Measurements from ENCODE around the gene LIPJ. TPM values are rescaled to one million over a fixed set of nuclear protein-coding genes. Genes with fewer than 3 reads are reported as not detected.
A peak's percentile ranks its signal among the peaks of the same experiment; 100 is the strongest.

Gene LIPJ
- total RNA-seq, 1 donor from 2014 or later = not detected

DNA sequence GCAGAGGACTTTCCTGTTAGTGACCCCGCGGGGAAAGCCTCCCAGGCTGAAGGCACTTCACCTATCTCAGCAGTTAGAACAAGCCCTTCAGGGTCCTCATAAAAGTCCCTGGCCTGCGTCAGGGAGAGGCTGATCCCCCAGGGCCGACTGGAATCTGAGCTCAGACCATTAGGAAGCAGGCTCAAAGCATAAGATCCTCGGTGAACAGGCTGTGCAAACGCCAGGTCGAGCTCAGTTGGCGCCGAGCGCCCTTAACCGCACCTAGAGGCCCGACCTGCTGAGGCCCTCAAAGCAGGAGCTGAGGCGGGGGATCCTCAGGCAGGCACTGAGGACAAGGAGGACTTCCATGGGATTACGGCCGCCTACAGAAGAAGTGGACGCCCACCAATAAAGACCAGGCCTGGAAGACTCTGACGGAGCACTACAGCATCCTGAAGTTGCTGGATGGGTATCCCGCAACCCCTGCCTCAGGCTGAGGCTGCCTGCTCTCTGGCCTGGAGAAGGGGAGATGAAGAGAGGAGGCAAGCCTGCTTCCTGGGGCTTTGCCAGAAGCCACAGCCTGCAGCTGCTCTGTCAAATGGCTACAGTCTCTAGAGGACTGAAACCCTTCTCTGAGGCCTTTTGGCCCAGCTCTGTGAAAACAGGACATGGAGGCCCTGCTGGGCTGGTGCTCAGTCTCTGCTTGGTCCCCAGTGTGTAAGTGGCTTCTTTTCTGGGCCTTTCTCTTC is 29.9 kb downstream of the LIPJ start:
- Histone ChIP-seq H3K9me3 (replicated peaks) (peaks cover 20% of the 10 kb centered on the region), H3K36me3 (no peaks in the 10 kb centered on the region), H3K27ac (replicated peaks) (peak overlapping the region; percentile 55), H3K27me3 (ENCODE audit: low read depth) (no peaks in the 10 kb centered on the region), H3K4me3 (no peak overlapping the region), H3K4me1 (no peaks in the 10 kb centered on the region)
- intact Hi-C loops (cut with micrococcal nuclease) = no loop called here
- peak; percentile 46 for DNase-seq
- TF ChIP-seq, protein P1, sequence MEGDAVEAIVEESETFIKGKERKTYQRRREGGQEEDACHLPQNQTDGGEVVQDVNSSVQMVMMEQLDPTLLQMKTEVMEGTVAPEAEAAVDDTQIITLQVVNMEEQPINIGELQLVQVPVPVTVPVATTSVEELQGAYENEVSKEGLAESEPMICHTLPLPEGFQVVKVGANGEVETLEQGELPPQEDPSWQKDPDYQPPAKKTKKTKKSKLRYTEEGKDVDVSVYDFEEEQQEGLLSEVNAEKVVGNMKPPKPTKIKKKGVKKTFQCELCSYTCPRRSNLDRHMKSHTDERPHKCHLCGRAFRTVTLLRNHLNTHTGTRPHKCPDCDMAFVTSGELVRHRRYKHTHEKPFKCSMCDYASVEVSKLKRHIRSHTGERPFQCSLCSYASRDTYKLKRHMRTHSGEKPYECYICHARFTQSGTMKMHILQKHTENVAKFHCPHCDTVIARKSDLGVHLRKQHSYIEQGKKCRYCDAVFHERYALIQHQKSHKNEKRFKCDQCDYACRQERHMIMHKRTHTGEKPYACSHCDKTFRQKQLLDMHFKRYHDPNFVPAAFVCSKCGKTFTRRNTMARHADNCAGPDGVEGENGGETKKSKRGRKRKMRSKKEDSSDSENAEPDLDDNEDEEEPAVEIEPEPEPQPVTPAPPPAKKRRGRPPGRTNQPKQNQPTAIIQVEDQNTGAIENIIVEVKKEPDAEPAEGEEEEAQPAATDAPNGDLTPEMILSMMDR (IDR thresholded peaks at IDR 0.05; ENCODE audit: borderline replicate concordance) = no peak

DNA sequence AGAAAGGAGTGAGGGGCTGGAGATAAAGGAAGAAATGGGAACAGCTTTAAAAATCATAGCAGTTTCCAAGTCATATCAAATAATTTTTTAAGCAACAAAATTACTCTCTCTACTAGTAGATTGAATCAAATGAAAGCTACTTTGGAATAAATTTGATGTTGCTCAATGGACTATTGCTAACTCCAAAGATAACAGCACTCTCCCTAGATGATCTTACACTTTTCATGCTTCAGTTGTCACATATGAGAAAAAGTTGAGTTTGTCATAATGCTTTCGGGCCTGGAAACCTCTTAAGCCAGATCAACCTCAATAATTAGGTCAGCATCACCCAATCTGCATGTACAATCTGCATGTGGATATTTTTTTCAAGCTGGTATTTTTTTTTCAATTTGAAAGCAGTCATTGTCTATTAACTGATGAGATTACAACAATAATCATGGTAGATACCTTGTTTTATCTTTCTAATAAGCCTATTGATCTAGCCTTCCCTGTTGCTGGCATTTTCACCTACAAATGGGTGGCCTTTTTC is 31.3 kb downstream of the LIPJ start:
- no peak overlapping the region for H3K27ac ChIP-seq (replicated peaks)
- intact Hi-C loops (cut with micrococcal nuclease) = no loop called here
- H3K9me3 ChIP-seq (replicated peaks) = peaks cover 20% of the 10 kb centered on the region
- H3K36me3 ChIP-seq = no peaks in the 10 kb centered on the region
- DNase-seq = no peak
- no peaks in the 10 kb centered on the region for H3K27me3 ChIP-seq (ENCODE audit: low read depth)
- TF ChIP-seq, protein P1 (IDR thresholded peaks at IDR 0.05; ENCODE audit: borderline replicate concordance) = no peak
- H3K4me1 ChIP-seq = no peaks in the 10 kb centered on the region
- H3K4me3 ChIP-seq = no peak overlapping the region

DNA sequence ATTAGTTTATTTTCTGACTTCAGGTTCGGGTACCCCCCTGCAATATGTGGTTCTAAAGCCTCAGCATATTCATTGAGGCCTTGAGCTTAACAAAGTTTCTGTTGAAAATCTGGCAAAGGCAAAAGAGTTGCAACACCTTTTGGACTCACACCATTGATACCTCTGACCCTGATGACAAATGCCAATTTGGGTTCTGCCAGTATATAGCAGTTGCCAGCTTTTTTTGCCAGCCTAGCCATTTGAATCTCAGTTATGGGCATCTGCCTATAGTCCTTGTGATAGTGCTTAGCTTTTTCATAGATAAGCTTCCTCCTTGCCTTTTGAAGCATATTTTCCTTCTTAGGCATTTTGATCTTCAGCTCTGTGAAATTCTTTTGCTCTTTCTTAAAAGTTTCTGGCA is 31.9 kb downstream of the LIPJ start:
- Histone ChIP-seq H3K27ac (replicated peaks) (no peak overlapping the region), H3K9me3 (replicated peaks) (peaks cover 20% of the 10 kb centered on the region), H3K4me3 (no peak overlapping the region), H3K36me3 (no peaks in the 10 kb centered on the region), H3K4me1 (no peaks in the 10 kb centered on the region), H3K27me3 (ENCODE audit: low read depth) (no peaks in the 10 kb centered on the region)
- intact Hi-C loops (cut with micrococcal nuclease) = no loop called here
- no peak for DNase-seq
- TF ChIP-seq, protein P1 (IDR thresholded peaks at IDR 0.05; ENCODE audit: borderline replicate concordance) = no peak

DNA sequence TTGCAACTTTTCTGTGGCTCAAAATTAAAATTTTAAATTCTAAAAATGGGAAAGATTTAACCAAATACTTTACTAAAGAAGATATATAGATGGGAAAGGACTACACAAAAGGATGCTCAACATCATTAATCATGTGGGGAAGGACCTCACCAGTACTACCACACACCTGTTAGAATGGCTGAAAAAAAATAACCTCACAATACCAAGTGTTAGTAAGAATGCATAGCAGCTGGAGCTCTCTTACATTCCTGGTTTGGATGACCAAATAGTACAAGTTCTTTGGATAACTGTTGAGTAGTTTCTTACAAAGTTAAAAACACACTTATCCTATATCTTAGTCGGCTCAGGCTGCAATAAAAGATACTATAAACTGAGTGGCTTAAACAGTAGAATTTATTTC is 33.9 kb downstream of the LIPJ start:
- peaks cover 9% of the 10 kb centered on the region for H3K9me3 ChIP-seq (replicated peaks)
- no peaks in the 10 kb centered on the region for H3K4me1 ChIP-seq
- H3K36me3 ChIP-seq = no peaks in the 10 kb centered on the region
- TF ChIP-seq, protein P1 (IDR thresholded peaks at IDR 0.05; ENCODE audit: borderline replicate concordance) = no peak
- no peak overlapping the region for H3K4me3 ChIP-seq
- no peak for DNase-seq
- intact Hi-C loops (cut with micrococcal nuclease) = no loop called here
- H3K27ac ChIP-seq (replicated peaks) = no peak overlapping the region
- no peaks in the 10 kb centered on the region for H3K27me3 ChIP-seq (ENCODE audit: low read depth)

- no peaks in the 10 kb centered on the region for H3K4me1 ChIP-seq
- H3K27me3 ChIP-seq (ENCODE audit: low read depth) = no peaks in the 10 kb centered on the region
- no peak for DNase-seq
- no peak overlapping the region for H3K27ac ChIP-seq (replicated peaks)
- TF ChIP-seq, protein P1 (IDR thresholded peaks at IDR 0.05; ENCODE audit: borderline replicate concordance) = no peak
- no peaks in the 10 kb centered on the region for H3K36me3 ChIP-seq
- intact Hi-C loops (cut with micrococcal nuclease) = no loop called here
- no peak overlapping the region for H3K4me3 ChIP-seq
- H3K9me3 ChIP-seq (replicated peaks) = peaks cover 22% of the 10 kb centered on the region
These were observed 37.3 kb downstream of the LIPJ start for GRCh38 chr10:88623835-88624234.

Data from left ventricle myocardium inferior (tissue), 1 donor.